Hematopoietic multipotent progenitor cell treated with erythropoietin and hydrocortisone succinate and interleukin-3 and kit ligand, for 6 days (in vitro differentiated cells): ENCODE data around the gene INPP5F.

Experiments used
- DNase-seq: peaks from one replicate; pipeline ENCODE4 v3.0.0-alpha.2; 2015

INPP5F gene

DNA sequence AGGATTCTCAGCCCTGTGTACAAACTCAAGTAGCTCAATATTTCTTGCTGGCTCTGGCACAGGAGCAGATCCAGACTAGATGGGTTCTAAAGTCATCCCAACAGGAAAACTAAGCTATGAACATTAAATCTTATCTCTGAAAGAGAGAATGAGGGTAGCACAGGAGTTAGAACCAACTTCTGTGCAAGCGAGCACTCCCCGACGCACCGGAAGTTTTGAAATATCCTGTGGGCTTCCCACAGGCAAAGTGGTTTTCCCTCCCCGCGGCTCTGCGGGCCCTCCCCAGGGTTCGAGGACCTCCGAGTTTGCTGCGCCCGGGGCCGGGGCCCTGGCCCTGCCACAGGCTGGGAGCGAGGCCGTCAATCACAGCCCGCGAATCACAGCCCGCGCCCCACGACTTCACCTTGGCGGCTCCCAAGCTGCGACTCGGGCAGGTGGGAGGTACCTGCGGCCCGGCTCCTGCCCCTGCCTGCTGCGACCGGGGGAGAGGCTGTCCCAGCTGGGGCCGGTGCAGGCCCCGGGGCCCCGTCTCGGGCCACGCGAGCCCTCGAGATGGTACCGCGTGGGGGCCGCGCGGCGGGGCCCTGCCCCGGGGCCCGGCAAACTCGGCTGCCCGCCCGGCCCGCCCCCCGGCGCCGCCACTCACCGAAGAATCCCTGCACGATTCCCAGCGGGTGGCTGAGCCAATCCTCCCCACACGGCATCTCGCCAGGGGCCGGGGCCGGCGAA, 146.2 kb downstream of the INPP5F start:
- peak; percentile 59 for DNase-seq

DNA sequence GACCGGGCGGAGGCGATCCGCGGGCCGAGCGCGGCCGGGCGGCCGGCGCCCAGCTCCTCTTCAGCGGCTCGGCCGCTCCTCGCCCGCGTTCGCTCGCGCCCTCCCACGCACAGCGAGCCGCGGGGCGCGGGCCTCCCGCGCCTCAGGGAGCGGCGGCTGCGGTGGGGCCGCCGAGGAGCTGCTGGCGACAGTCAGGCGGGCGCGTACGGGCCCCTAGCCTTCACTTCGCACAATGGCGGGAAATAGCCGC, 146.7 kb downstream of the INPP5F start, which contains the start of gene MCMBP:
Gene MCMBP, minus strand, starts transcription at position 234 of the 250 bp plus-strand sequence. CDS start 259 bp downstream, outside the sequence.
- no peak for DNase-seq

DNA sequence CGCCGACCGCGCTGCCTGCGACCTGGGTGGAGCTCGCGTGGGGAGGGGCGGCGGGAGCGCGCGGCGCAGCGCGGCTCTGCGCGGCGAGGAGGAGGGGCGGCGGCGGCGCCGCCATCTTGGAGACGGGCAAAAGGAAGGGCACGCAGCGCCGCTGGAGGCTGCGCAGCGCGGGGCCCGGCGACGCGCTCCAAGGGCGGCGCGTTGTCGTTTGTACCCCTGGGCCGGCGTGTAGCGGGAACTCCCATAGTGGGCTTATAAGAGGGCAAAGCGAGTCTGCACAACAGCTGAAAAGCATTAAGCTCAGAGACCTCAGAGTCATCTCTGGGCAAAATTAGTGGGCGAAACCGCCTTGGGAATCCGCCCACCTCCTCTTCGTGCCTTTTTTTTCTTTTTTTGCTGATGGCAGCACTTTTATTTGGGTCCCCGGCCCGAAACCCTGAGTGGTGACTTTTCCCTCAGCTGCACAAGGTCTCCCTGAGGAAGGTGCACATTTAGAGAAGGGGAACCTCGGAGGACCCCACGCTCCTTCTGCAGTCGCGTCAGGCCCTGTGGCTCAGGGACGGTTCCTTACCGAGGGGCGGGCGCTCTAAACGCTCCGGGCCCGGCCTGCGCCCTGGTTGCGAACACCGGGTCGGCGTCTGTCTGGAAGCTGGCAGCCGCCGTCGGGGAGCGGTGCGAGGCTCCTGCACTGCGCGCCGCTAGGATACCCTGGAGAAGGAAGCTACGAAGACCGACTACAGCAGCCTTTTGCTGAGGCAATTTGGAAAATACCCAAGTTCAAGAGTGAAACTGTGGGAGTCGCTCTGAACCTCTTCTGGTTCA, 147.2 kb downstream of the INPP5F start:
- DNase-seq, result peak; percentile 92

DNA sequence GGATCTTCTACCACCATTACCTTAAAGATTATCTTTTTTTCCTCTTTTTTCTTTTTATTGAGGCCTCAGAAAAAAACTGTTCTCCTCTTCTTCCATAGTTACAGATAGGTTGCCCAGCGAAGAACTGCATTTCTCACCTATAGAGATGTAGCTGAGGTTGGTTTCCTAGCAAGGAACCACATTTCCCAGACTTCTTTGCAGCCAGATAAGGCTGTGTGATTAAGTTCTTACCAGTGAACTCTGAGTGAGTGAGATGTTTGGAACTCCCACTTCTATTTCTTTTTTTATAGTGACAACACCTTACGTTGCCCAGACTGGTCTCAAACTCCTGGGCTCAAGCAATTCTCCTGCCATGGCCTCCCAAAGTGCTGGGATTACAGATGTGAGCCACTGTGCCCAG, 152.7 kb downstream of the INPP5F start:
- peak; percentile 33 for DNase-seq
